ENCODE measurements around the gene LTBR. TPM values are rescaled to one million over a fixed set of nuclear protein-coding genes. Genes with fewer than 3 reads are reported as not detected.

LTBR gene
- total RNA-seq, 4 donors from 2014 or later, result 99.9 to 171 (median 142) TPM

- no peak for DNase-seq (ENCODE audit: low spot score)
- ATAC-seq (ENCODE audit: low FRiP score), result no peak
- TF ChIP-seq CTCF (IDR thresholded peaks at IDR 0.05), result no peak
Measured at GRCh38 chr12:6368906-6369525, 14.9 kb upstream of the LTBR start.

GRCh38 chr12:6369916-6370575 lies 13.9 kb upstream of the LTBR start:
- DNase-seq (ENCODE audit: low spot score) (no peak), ATAC-seq (ENCODE audit: low FRiP score) (peak; percentile 25)
- no peak for TF ChIP-seq CTCF (IDR thresholded peaks at IDR 0.05)

- ATAC-seq (ENCODE audit: low FRiP score) (no peak), DNase-seq (ENCODE audit: low spot score) (no peak)
- TF ChIP-seq CTCF (IDR thresholded peaks at IDR 0.05), result no peak
Measured at GRCh38 chr12:6370576-6370935, 13.4 kb upstream of the LTBR start.

- DNase-seq (ENCODE audit: low spot score) (no peak), ATAC-seq (ENCODE audit: low FRiP score) (peak; percentile 77)
- TF ChIP-seq CTCF (IDR thresholded peaks at IDR 0.05), result no peak
Measured at GRCh38 chr12:6370994-6371754, 12.8 kb upstream of the LTBR start.

- no peak for TF ChIP-seq CTCF (IDR thresholded peaks at IDR 0.05)
- ATAC-seq (ENCODE audit: low FRiP score), result no peak
- DNase-seq (ENCODE audit: low spot score), result peak; percentile 18
Measured at GRCh38 chr12:6372403-6373003, 11.5 kb upstream of the LTBR start.

GRCh38 chr12:6373022-6373787 lies 10.8 kb upstream of the LTBR start:
- TF ChIP-seq CTCF (IDR thresholded peaks at IDR 0.05), result no peak
- ATAC-seq (ENCODE audit: low FRiP score), result no peak
- no peak for DNase-seq (ENCODE audit: low spot score)

Data from omental fat pad (tissue), 4 donors.